ENCODE measurements around the gene POLR2L.

POLR2L gene

GRCh38 chr11:855330-855674 lies 13.0 kb upstream of the POLR2L start:
- TF ChIP-seq FOXP2 (optimal IDR thresholded peaks at IDR 0.05; ENCODE audit: borderline replicate concordance, extremely low read depth, extremely low read length, insufficient read depth) (no peak), SIN3A (IDR thresholded peaks at IDR 0.05; ENCODE audit: borderline replicate concordance, insufficient read depth, low read length) (no peak), TAF1 (IDR thresholded peaks at IDR 0.05; ENCODE audit: borderline replicate concordance, insufficient read depth, low read length) (no peak), REST (IDR thresholded peaks at IDR 0.05; ENCODE audit: insufficient read depth in 1 of 2, low read depth in 2 of 2, low read length in 2 of 2) (no peak), POLR2AphosphoS5 (IDR thresholded peaks at IDR 0.05; ENCODE audit: low read depth, low read length) (no peak)

DNA sequence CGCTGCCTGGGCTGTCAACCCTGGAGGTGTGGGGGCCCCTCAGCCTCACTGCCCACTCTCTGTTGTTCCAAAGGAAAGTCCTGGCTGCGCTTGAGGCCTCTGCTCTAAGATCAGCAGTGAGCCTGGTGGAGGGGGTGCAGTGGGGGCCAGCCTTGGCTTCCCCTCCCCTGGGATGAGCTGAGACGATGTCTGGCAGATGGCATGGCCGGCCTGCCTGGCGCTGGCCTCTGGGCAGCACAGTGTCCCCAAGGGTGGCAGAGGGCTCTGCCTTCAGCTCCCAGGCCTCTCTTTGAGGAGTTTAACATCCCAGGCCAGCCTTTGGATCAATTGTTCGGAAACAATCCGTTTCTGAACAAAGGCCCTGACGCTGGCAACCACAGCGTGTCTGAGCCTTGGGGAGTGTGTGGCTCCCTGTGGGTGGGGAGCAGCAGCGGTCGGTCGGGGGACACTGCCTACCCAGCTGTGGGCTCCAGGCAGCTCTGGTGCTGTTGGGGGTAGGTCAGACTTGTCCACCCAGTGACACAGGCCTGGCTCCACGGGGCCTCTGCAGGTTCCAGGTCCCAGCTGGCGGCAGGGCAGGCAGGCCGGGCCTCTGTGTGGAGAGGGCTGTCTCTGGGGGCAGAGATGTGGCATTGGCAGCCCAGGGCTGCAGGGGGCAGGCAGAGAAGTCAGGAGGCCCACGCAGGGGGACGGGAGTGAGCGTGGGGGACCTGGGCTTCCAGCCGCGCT lies 12.4 kb upstream of the POLR2L start:
- TF ChIP-seq POLR2AphosphoS5 (IDR thresholded peaks at IDR 0.05; ENCODE audit: low read depth, low read length): no peak
- no peak for TF ChIP-seq TAF1 (IDR thresholded peaks at IDR 0.05; ENCODE audit: borderline replicate concordance, insufficient read depth, low read length)
- TF ChIP-seq SIN3A (IDR thresholded peaks at IDR 0.05; ENCODE audit: borderline replicate concordance, insufficient read depth, low read length): no peak
- no peak for TF ChIP-seq FOXP2 (optimal IDR thresholded peaks at IDR 0.05; ENCODE audit: borderline replicate concordance, extremely low read depth, extremely low read length, insufficient read depth)
- no peak for TF ChIP-seq REST (IDR thresholded peaks at IDR 0.05; ENCODE audit: insufficient read depth in 1 of 2, low read depth in 2 of 2, low read length in 2 of 2)

DNA sequence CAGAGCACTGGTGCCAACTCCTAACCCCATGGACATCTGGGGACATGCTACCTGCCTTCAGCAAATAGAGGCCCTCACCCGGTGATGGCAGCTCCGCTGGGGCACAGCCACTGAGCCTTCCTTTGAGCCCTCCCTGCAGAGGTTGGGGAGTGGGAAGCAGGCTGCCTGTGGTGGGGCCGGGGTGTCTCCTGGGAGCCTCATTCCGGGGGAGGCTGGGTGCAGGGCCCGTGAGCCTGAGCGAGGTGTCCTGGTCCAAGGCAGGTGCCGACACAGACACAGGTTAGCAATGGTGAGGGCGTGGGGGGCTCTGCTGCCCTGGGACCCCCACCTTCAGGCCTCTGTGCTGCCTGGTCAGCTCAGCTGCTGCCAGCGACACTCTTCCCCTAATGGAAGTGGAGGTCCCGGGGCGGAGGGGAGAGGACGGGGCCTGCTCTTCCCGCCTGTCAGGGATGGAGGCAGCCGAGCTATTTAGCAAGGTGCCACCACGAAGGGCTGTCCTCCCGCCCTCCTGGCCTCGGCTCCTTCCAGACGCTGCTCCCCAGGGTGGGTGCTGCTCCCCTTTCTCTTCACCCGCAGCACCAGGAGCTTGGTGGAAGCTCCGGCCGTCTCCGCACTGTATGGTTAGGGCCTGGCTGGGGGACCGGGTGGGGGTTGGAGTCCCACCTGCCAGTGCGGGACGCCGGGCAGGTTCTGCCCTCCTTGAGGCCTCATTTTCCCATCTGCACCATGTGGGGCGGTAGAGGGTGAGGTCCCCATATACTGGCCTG lies 11.5 kb upstream of the POLR2L start:
- TF ChIP-seq SIN3A (IDR thresholded peaks at IDR 0.05; ENCODE audit: borderline replicate concordance, insufficient read depth, low read length) (no peak), REST (IDR thresholded peaks at IDR 0.05; ENCODE audit: insufficient read depth in 1 of 2, low read depth in 2 of 2, low read length in 2 of 2) (no peak), FOXP2 (optimal IDR thresholded peaks at IDR 0.05; ENCODE audit: borderline replicate concordance, extremely low read depth, extremely low read length, insufficient read depth) (no peak), POLR2AphosphoS5 (IDR thresholded peaks at IDR 0.05; ENCODE audit: low read depth, low read length) (no peak), TAF1 (IDR thresholded peaks at IDR 0.05; ENCODE audit: borderline replicate concordance, insufficient read depth, low read length) (no peak)

- TF ChIP-seq POLR2AphosphoS5 (IDR thresholded peaks at IDR 0.05; ENCODE audit: low read depth, low read length): no peak
- TF ChIP-seq SIN3A (IDR thresholded peaks at IDR 0.05; ENCODE audit: borderline replicate concordance, insufficient read depth, low read length): no peak
- TF ChIP-seq TAF1 (IDR thresholded peaks at IDR 0.05; ENCODE audit: borderline replicate concordance, insufficient read depth, low read length): no peak
- TF ChIP-seq FOXP2 (optimal IDR thresholded peaks at IDR 0.05; ENCODE audit: borderline replicate concordance, extremely low read depth, extremely low read length, insufficient read depth): no peak
- no peak for TF ChIP-seq REST (IDR thresholded peaks at IDR 0.05; ENCODE audit: insufficient read depth in 1 of 2, low read depth in 2 of 2, low read length in 2 of 2)
Observed at GRCh38 chr11:852762-853161, 10.4 kb upstream of the POLR2L start.
